Breast epithelium (tissue), 4 donors: Measurements from ENCODE around the gene ENPP4. TPM values are rescaled to one million over a fixed set of nuclear protein-coding genes. Genes with fewer than 3 reads are reported as not detected.
"Not testable (repeated sequence)": the region's sequence is repeated elsewhere in the genome, so short reads cannot be mapped to it uniquely, and the experiment has no call there.

ENCODE experiments used
- DNase-seq, 2 donors: peaks; one replicate each; pipeline ENCODE4 v3.0.0-alpha.2; 2019; ENCODE audit warnings: low spot score in 2 of 2
- H3K27ac ChIP-seq, 2 donors: fragments of 200-600 bp; sonication (generic) in 1 of 2; one replicate each; pipeline ENCODE4 v1.5.1; 2016 to 2019; ENCODE audit warnings: mild to moderate bottlenecking in 1 of 2
- H3K27me3 ChIP-seq, 2 donors: fragments of 200-600 bp; sonication (generic) in 1 of 2; one replicate each; pipeline versions ENCODE4 v1.5.1 to v1.6.0; 2017 to 2019; ENCODE audit warnings: control low read depth in 1 of 2, mild to moderate bottlenecking in 1 of 2
- H3K36me3 ChIP-seq: fragments of 200-600 bp; one replicate; pipeline ENCODE4 v1.5.1; 2019
- H3K4me1 ChIP-seq, 2 donors: fragments of 200-600 bp; sonication (generic); one replicate each; pipeline ENCODE4 v1.5.1; 2016 to 2019; ENCODE audit warnings: control low read depth in 1 of 2
- H3K4me3 ChIP-seq, 3 donors: fragments of 200-600 bp; sonication (generic); 1 replicate in 2 of 3; 2 replicates in 1 of 3; pipeline ENCODE4 v1.5.1; 2016 to 2019; ENCODE audit warnings: mild to moderate bottlenecking in 3 of 3, moderate library complexity in 2 of 3
- H3K9me3 ChIP-seq, 2 donors: fragments of 200-600 bp; sonication (generic) in 1 of 2; one replicate each; pipeline ENCODE4 v1.5.1; 2016 to 2019; ENCODE audit warnings: control low read depth in 1 of 2
- CTCF ChIP-seq, 3 donors: fragments of 450-650 bp; IDR thresholded peaks; one replicate each; pipeline ENCODE4 v1.5.1; 2016 to 2017; ENCODE audit warnings: antibody characterized with exemption in 3 of 3, mild to moderate bottlenecking in 3 of 3, moderate library complexity in 3 of 3
- POLR2A ChIP-seq: fragments of 450-650 bp; IDR thresholded peaks from one replicate; pipeline ENCODE4 v1.6.1; 2016; ENCODE audit warnings: antibody characterized with exemption, mild to moderate bottlenecking, moderate library complexity
- POLR2AphosphoS5 ChIP-seq, 3 donors: sonication (generic); formaldehyde crosslinking; IDR thresholded peaks; one replicate each; pipeline ENCODE4 v1.6.1; 2017; ENCODE audit warnings: antibody characterized with exemption in 3 of 3
- intact Hi-C: fragments of 100-400 bp; cut with DNase I; formaldehyde crosslinking; loops from one replicate; pipeline ENCODE4 v1.15.1; 2023; ENCODE audit warnings: low total_unique reads
- total RNA-seq, 3 donors: library from RNA; depleted of rRNA; stranded (reverse); fragments of >200 nt; gene quantifications; one replicate each; pipeline ENCODE4 v1.1.0, GENCODE V29; 2016

Gene ENPP4
- 10 to 100 TPM; 13.8 to 22.2 (median 18.2) TPM for total RNA-seq

- Histone ChIP-seq H3K27me3 (no peaks in the 10 kb centered on the region), H3K4me3 (peak within 1 kb of the TSS; percentile 68 to 82 (median 73)), H3K27ac (peak within 1 kb of the TSS; percentile 46 to 83), H3K4me1 (no peaks in the 10 kb centered on the region), H3K36me3 (no peaks in the 10 kb centered on the region), H3K9me3 (no peaks in the 10 kb centered on the region)
- TF ChIP-seq POLR2A (peak; percentile 78), CTCF (IDR thresholded peaks at IDR 0.05) (no peak), POLR2AphosphoS5 (IDR thresholded peaks at IDR 0.05) (peak; percentile 28 to 80 (median 32))
- intact Hi-C loops = no loop called here
- DNase-seq = peak; percentile 71 to 79
These were observed at the start of gene ENPP4 for GRCh38 chr6:46129629-46130511. Gene ENPP4, plus strand, starts transcription at chr6:46129989. Its CDS starts 9,595 bp downstream, at chr6:46139584.

- intact Hi-C loops = no loop called here
- H3K9me3 ChIP-seq = no peaks in the 10 kb centered on the region
- H3K4me1 ChIP-seq = no peaks in the 10 kb centered on the region
- DNase-seq = no peak
- TF ChIP-seq POLR2A = no peak
- no peak for TF ChIP-seq POLR2AphosphoS5 (IDR thresholded peaks at IDR 0.05)
- no peak for TF ChIP-seq CTCF (IDR thresholded peaks at IDR 0.05)
- H3K27me3 ChIP-seq = no peaks in the 10 kb centered on the region
- no peak overlapping the region for H3K4me3 ChIP-seq
- no peaks in the 10 kb centered on the region for H3K36me3 ChIP-seq
- no peak overlapping the region for H3K27ac ChIP-seq
These were observed 49.7 kb upstream of the ENPP4 start for GRCh38 chr6:46080111-46080510.

- H3K27me3 ChIP-seq, H3K27ac ChIP-seq, intact Hi-C loops, H3K4me1 ChIP-seq, H3K4me3 ChIP-seq, DNase-seq, H3K36me3 ChIP-seq, H3K9me3 ChIP-seq: not testable (repeated sequence)
These were observed 44.1 kb upstream of the ENPP4 start for GRCh38 chr6:46085688-46086087.

- TF ChIP-seq POLR2AphosphoS5 (IDR thresholded peaks at IDR 0.05) (no peak), CTCF (IDR thresholded peaks at IDR 0.05) (peak; percentile 35 to 75 (median 70))
- no peaks in the 10 kb centered on the region for H3K27me3 ChIP-seq
- peaks cover 8 to 11% of the 10 kb centered on the region in 2 donors for H3K9me3 ChIP-seq
- H3K4me1 ChIP-seq = no peaks in the 10 kb centered on the region
- no peak overlapping the region for H3K4me3 ChIP-seq
- intact Hi-C loops = no loop called here
- H3K36me3 ChIP-seq = no peaks in the 10 kb centered on the region
- no peak overlapping the region for H3K27ac ChIP-seq
- DNase-seq = peak; percentile 37 to 55
These were observed 39.4 kb upstream of the ENPP4 start for GRCh38 chr6:46090115-46091079.

GRCh38 chr6:46091080-46091478 is 38.7 kb upstream of the ENPP4 start:
- no peak for TF ChIP-seq CTCF (IDR thresholded peaks at IDR 0.05)
- no peak for TF ChIP-seq POLR2A
- TF ChIP-seq POLR2AphosphoS5 (IDR thresholded peaks at IDR 0.05) = no peak
- Histone ChIP-seq H3K4me1 (no peaks in the 10 kb centered on the region), H3K4me3 (no peak overlapping the region), H3K9me3 (peaks cover 11 to 12% of the 10 kb centered on the region in 2 donors), H3K27me3 (no peaks in the 10 kb centered on the region), H3K27ac (no peak overlapping the region), H3K36me3 (no peaks in the 10 kb centered on the region)
- no peak for DNase-seq
- intact Hi-C loops = no loop called here
